HepG2 (cell line): ENCODE measurements around the gene ZMYM1. TPM values are rescaled to one million over a fixed set of nuclear protein-coding genes. Genes with fewer than 3 reads are reported as not detected.

Experiments used
- CREM ChIP-seq, 2 experiments: sonication (generic) in 1 of 2; formaldehyde crosslinking in 1 of 2; IDR thresholded peaks; 2 replicates each; pipeline versions ENCODE4 v1.4.0 to v1.6.1; 2016 to 2020; ENCODE audit warnings: antibody characterized with exemption in 1 of 2, mild to moderate bottlenecking in 1 of 2, missing genetic modification reagents in 1 of 2
- EEA1 ChIP-seq: sonication (generic); formaldehyde crosslinking; IDR thresholded peaks from 2 replicates; pipeline ENCODE4 v1.5.1; 2020; ENCODE audit warnings: mild to moderate bottlenecking, missing genetic modification reagents, borderline replicate concordance
- HDAC1 ChIP-seq: sonication (generic); formaldehyde crosslinking; IDR thresholded peaks from 2 replicates; pipeline ENCODE4 v1.5.1; 2020; ENCODE audit warnings: mild to moderate bottlenecking, missing genetic modification reagents
- HDAC2 ChIP-seq: sonication (generic); formaldehyde crosslinking; IDR thresholded peaks from 2 replicates; pipeline ENCODE4 v1.4.0; 2020; ENCODE audit warnings: missing genetic modification reagents
- KLF16 ChIP-seq, 2 experiments: sonication (generic) in 1 of 2; formaldehyde crosslinking in 1 of 2; IDR thresholded peaks; 2 replicates each; pipeline versions ENCODE4 v1.6.1 to v1.8.0; 2016 to 2023; ENCODE audit warnings: missing genetic modification reagents in 2 of 2, missing compliant biosample characterization in 1 of 2
- MTF2 ChIP-seq: sonication (generic); formaldehyde crosslinking; IDR thresholded peaks from 2 replicates; pipeline ENCODE4 v1.5.0; 2020; ENCODE audit warnings: missing genetic modification reagents, borderline replicate concordance
- PAF1 ChIP-seq: IDR thresholded peaks from 2 replicates; pipeline ENCODE4 v1.6.1; 2016; ENCODE audit warnings: missing genetic modification reagents, missing compliant biosample characterization
- RBAK ChIP-seq: sonication (generic); formaldehyde crosslinking; IDR thresholded peaks from 2 replicates; pipeline ENCODE4 v1.5.1; 2020; ENCODE audit warnings: mild to moderate bottlenecking, missing genetic modification reagents
- TAF15 ChIP-seq: fragments of 200-400 bp; formaldehyde crosslinking; IDR thresholded peaks from one replicate; pipeline ENCODE4 v1.6.1; 2018; ENCODE audit warnings: mild to moderate bottlenecking, low read depth, low read length; ENCODE audit not compliant: poor library complexity, severe bottlenecking
- polyA plus RNA-seq, 8 experiments: library from polyadenylated mRNA; depleted of rRNA in 3 of 8; stranded (reverse) in 7 of 8; unstranded in 1 of 8; fragments of >200 nt; fragmentation: Illumina TruSeq in 4 of 8; extraction: Trizol in 4 of 8; gene quantifications; 2 replicates each; pipeline versions ENCODE4 v1.2.1 to v1.2.3, GENCODE V29; 2011 to 2016; ENCODE audit warnings: low read depth in 4 of 8, missing spikeins in 1 of 8, mixed read lengths in 1 of 8; ENCODE audit not compliant: insufficient read depth in 1 of 8
- total RNA-seq, 5 experiments: library from RNA; depleted of rRNA; stranded (reverse); fragments of >200 nt; fragmentation: Illumina TruSeq; extraction: Trizol; gene quantifications; 2 replicates each; pipeline ENCODE4 v1.2.3, GENCODE V29; 2016; ENCODE audit warnings: low read depth in 1 of 5
- TF ChIP-seq, protein P1 (sequence below): sonication (generic); formaldehyde crosslinking; IDR thresholded peaks from 2 replicates; pipeline ENCODE4 v1.4.0; 2020; ENCODE audit warnings: mild to moderate bottlenecking, missing genetic modification reagents
- TF ChIP-seq, protein P2 (sequence below): sonication (generic); formaldehyde crosslinking; IDR thresholded peaks from 2 replicates; pipeline ENCODE4 v1.5.0; 2020; ENCODE audit warnings: mild to moderate bottlenecking, missing genetic modification reagents
- TF ChIP-seq, protein P3 (sequence below): sonication (generic); formaldehyde crosslinking; IDR thresholded peaks from 2 replicates; pipeline ENCODE4 v1.8.0; 2022; ENCODE audit warnings: mild to moderate bottlenecking, missing genetic modification reagents, moderate library complexity
- TF ChIP-seq, protein P4 (sequence below): sonication (generic); formaldehyde crosslinking; conservative IDR thresholded peaks from 2 replicates; pipeline ENCODE4 v1.4.0; 2020; ENCODE audit warnings: missing genetic modification reagents
- TF ChIP-seq, protein P5 (sequence below): sonication (generic); formaldehyde crosslinking; IDR thresholded peaks from 2 replicates; pipeline ENCODE4 v1.4.0; 2020; ENCODE audit warnings: low read depth, mild to moderate bottlenecking, missing genetic modification reagents
- TF ChIP-seq, protein P6 (sequence below): sonication (generic); formaldehyde crosslinking; IDR thresholded peaks from 2 replicates; pipeline ENCODE4; 2020; ENCODE audit warnings: missing genetic modification reagents, mild to moderate bottlenecking, borderline replicate concordance
- TF ChIP-seq, protein P7 (sequence below): sonication (generic); formaldehyde crosslinking; IDR thresholded peaks from 2 replicates; pipeline ENCODE4 v1.8.0; 2022; ENCODE audit warnings: mild to moderate bottlenecking, missing genetic modification reagents; ENCODE audit not compliant: insufficient replicate concordance

Gene ZMYM1
- total and polyA plus RNA-seq, 2 of the 13 experiments (the other 11 are each of a cell fraction or from before 2014, with no cell fraction given) = 10.0 to 16.2 TPM

DNA sequence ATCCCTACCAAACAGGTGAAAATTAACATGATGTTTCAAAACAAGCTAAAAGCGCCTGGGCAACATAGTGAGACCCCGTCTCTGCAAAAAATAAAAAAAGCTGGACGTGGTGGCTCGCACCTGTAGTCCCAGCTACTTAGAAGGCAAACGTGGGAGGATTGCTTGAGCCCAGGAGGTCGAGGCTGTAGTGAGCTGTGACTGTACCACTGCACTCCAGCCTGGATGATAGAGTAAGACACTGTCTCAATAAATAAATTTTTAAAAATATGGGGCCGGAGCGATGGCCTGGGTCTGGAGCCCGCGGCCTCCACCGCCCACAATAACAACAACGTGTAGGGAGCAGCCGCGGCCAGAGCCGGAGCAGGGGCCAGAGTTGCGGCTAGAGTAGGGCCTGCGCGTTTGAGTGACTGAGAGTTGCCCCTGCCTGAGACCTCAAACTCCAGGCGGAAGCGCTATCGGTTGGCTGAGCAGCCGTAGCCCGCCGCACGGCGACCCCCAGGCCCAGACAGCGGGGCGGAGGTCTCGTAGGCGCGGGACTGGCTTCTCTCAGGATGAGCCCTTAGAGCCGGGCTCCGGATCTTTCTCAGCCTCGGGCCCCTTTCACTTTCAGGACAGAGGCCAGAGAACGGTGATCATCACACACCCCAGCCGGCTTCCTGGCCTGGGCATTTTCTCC lies 41.4 kb downstream of the ZMYM1 start (continued):
- TF ChIP-seq, protein P1, sequence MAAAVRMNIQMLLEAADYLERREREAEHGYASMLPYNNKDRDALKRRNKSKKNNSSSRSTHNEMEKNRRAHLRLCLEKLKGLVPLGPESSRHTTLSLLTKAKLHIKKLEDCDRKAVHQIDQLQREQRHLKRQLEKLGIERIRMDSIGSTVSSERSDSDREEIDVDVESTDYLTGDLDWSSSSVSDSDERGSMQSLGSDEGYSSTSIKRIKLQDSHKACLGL (CRISPR knock-in tag) = peak; percentile 55; the same call in 1 of the 2 replicates
- TF ChIP-seq TAF15 = no peak
- no peak for TF ChIP-seq RBAK (CRISPR knock-in tag)
- no peak for TF ChIP-seq CREM (IDR thresholded peaks at IDR 0.05)
- no peak for TF ChIP-seq CREM (CRISPR knock-in tag; IDR thresholded peaks at IDR 0.05)
- TF ChIP-seq, protein P2, sequence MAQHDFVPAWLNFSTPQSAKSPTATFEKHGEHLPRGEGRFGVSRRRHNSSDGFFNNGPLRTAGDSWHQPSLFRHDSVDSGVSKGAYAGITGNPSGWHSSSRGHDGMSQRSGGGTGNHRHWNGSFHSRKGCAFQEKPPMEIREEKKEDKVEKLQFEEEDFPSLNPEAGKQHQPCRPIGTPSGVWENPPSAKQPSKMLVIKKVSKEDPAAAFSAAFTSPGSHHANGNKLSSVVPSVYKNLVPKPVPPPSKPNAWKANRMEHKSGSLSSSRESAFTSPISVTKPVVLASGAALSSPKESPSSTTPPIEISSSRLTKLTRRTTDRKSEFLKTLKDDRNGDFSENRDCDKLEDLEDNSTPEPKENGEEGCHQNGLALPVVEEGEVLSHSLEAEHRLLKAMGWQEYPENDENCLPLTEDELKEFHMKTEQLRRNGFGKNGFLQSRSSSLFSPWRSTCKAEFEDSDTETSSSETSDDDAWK (CRISPR knock-in tag) = no peak
- TF ChIP-seq, protein P3, sequence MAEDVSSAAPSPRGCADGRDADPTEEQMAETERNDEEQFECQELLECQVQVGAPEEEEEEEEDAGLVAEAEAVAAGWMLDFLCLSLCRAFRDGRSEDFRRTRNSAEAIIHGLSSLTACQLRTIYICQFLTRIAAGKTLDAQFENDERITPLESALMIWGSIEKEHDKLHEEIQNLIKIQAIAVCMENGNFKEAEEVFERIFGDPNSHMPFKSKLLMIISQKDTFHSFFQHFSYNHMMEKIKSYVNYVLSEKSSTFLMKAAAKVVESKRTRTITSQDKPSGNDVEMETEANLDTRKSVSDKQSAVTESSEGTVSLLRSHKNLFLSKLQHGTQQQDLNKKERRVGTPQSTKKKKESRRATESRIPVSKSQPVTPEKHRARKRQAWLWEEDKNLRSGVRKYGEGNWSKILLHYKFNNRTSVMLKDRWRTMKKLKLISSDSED (CRISPR knock-in tag) = no peak
- no peak for TF ChIP-seq HDAC1
- TF ChIP-seq, protein P4, sequence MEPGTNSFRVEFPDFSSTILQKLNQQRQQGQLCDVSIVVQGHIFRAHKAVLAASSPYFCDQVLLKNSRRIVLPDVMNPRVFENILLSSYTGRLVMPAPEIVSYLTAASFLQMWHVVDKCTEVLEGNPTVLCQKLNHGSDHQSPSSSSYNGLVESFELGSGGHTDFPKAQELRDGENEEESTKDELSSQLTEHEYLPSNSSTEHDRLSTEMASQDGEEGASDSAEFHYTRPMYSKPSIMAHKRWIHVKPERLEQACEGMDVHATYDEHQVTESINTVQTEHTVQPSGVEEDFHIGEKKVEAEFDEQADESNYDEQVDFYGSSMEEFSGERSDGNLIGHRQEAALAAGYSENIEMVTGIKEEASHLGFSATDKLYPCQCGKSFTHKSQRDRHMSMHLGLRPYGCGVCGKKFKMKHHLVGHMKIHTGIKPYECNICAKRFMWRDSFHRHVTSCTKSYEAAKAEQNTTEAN = no peak
- TF ChIP-seq KLF16 (CRISPR knock-in tag; IDR thresholded peaks at IDR 0.05) = no peak
- TF ChIP-seq, protein P5, sequence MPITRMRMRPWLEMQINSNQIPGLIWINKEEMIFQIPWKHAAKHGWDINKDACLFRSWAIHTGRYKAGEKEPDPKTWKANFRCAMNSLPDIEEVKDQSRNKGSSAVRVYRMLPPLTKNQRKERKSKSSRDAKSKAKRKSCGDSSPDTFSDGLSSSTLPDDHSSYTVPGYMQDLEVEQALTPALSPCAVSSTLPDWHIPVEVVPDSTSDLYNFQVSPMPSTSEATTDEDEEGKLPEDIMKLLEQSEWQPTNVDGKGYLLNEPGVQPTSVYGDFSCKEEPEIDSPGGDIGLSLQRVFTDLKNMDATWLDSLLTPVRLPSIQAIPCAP = 0 out of 2 replicates have a peak, but pooled peaks have one; percentile 19
- TF ChIP-seq MTF2 (CRISPR knock-in tag) = 0 out of 2 replicates have a peak, but pooled peaks have one; percentile 31
- no peak for TF ChIP-seq EEA1
- TF ChIP-seq, protein P6, sequence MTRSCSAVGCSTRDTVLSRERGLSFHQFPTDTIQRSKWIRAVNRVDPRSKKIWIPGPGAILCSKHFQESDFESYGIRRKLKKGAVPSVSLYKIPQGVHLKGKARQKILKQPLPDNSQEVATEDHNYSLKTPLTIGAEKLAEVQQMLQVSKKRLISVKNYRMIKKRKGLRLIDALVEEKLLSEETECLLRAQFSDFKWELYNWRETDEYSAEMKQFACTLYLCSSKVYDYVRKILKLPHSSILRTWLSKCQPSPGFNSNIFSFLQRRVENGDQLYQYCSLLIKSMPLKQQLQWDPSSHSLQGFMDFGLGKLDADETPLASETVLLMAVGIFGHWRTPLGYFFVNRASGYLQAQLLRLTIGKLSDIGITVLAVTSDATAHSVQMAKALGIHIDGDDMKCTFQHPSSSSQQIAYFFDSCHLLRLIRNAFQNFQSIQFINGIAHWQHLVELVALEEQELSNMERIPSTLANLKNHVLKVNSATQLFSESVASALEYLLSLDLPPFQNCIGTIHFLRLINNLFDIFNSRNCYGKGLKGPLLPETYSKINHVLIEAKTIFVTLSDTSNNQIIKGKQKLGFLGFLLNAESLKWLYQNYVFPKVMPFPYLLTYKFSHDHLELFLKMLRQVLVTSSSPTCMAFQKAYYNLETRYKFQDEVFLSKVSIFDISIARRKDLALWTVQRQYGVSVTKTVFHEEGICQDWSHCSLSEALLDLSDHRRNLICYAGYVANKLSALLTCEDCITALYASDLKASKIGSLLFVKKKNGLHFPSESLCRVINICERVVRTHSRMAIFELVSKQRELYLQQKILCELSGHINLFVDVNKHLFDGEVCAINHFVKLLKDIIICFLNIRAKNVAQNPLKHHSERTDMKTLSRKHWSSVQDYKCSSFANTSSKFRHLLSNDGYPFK (CRISPR knock-in tag) = peak; percentile 46; the same call in 1 of the 2 replicates
- no peak for TF ChIP-seq HDAC2 (CRISPR knock-in tag)
- TF ChIP-seq, protein P7, sequence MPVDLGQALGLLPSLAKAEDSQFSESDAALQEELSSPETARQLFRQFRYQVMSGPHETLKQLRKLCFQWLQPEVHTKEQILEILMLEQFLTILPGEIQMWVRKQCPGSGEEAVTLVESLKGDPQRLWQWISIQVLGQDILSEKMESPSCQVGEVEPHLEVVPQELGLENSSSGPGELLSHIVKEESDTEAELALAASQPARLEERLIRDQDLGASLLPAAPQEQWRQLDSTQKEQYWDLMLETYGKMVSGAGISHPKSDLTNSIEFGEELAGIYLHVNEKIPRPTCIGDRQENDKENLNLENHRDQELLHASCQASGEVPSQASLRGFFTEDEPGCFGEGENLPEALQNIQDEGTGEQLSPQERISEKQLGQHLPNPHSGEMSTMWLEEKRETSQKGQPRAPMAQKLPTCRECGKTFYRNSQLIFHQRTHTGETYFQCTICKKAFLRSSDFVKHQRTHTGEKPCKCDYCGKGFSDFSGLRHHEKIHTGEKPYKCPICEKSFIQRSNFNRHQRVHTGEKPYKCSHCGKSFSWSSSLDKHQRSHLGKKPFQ (CRISPR knock-in tag) = no peak
- no peak for TF ChIP-seq PAF1
